Dermis lymphatic vessel endothelial cell (primary cell): ENCODE measurements around the gene RUVBL1. TPM values are rescaled to one million over a fixed set of nuclear protein-coding genes. Genes with fewer than 3 reads are reported as not detected.

Source experiments
- total RNA-seq: library from RNA; depleted of rRNA; stranded (reverse); fragments of >200 nt; gene quantifications from 2 replicates; pipeline ENCODE4 v1.2.1, GENCODE V29; 2014

RUVBL1 gene
- total RNA-seq: 48.9 and 58.2 TPM in 2 replicates

DNA sequence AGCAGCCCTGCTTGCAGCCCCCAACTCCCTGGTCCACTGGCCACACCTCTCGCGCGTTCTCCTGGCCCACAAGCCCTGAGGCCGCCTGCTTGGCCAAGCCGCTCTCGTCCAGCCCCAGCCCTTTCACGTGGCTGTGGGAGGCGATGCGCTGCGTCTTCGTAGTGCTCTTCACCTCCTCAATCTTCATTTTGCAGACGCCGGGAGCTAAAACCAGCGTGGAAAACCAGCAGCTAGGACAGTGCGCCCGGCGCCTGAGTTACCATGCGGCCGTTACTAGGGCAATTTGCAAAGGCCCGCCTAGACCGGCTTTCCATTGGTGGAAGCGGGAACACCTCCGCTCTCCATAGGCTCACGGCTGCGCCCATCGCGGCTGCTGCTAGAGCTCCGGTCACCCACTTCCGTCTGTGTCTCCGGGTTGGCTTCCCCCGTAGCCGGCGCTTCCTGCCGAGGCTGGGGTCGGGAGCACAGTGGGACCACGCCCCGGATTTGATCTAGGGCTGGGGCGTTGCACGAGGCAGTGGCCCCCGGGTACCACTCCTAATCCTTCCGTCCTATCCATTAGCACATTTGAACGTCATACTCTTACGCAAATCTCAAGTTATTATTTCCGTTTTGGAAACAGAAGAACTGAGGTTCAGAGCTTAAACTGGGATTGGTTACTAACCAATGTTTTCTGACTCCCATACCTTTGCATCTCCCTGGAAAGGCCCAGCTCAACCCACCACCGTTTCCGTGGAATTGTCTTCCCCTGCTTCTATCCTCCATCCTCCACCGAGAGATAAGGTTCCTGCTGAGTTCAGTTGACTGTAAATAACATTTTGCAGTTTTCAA, at the start of gene RUVBL1:
Gene RUVBL1, minus strand, starts transcription at position 275 of the 831 bp plus-strand sequence. Its CDS starts 88 bp downstream, at position 187.

DNA sequence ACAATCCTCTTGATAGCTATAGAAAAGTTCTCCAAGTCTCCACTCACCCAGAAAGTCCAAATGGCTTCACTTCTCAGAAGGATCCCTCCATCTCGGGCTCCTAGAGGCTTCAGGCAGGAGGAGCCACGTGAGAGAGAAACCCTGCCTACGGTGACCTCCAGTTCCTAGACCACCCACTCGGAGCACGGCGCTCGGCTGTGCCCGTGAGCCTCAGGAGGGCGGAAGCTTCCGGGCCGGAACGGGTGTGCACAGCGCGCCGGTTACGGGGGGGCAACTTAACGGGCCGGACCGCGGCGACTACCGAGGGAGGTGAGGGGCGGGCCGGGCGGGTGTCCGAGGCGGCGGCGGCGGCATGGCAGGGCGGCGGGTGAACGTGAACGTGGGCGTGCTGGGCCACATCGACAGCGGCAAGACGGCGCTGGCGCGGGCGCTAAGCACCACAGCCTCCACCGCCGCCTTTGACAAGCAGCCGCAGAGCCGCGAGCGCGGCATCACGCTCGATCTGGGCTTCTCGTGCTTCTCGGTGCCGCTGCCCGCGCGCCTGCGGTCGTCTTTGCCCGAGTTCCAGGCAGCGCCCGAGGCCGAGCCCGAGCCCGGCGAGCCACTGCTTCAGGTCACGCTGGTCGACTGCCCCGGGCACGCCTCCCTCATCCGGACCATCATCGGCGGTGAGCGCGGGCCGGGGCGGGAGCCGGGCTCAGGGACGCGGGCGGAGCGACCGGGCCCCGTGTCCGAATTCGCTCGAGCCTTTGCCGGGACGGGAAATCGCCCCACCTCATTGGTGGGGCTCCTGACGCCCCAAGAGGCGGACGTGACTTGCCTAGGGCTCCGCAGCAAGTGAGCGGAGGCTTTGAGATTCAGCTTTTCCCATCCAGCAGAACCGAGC, 29.8 kb upstream of the RUVBL1 start, which contains the start of gene EEFSEC:
Gene EEFSEC, plus strand, starts transcription at position 326 of the 886 bp plus-strand sequence. Its CDS starts 27 bp downstream, at position 353.

DNA sequence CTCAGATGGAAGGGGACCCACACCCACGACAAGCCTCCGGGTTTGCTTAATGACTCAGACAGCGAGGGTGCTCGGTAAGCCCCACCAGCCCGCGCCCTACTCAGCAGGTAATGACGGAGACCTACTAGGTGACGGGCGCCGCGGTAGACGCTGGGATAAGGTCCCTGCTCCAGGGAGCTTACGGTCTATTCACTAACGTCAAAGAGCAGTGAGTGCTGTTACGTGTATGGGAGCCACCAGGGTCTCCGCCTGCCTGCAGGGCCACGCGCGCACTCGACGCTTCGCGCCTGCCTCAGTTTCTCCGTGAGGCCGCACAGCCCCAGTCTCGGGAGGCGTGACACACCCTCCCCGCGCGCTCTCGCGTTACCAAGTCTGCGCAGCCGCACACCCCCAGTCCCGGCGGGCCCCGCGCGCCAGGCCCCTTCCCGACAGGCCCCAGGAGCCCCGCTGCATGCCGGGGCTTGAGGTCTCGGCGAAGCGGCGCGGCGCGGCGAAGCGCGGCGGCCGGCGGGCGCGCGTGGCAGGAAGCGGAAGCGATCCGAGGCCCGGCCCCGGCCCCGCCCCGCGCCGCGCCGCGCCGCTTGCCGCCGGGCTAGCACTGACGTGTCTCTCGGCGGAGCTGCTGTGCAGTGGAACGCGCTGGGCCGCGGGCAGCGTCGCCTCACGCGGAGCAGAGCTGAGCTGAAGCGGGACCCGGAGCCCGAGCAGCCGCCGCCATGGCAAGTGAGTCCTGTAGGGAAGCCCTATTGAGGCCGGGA, 71.6 kb downstream of the RUVBL1 start, which contains the start of gene SEC61A1:
Gene SEC61A1, plus strand, starts transcription at position 601 of the 758 bp plus-strand sequence. Its CDS starts 116 bp downstream, at position 717.

Other genes with a start within 250 kb of the RUVBL1 start
- gene KBTBD12, start 208.6 kb downstream of the RUVBL1 start, total RNA-seq: not detected in 2 replicates
- gene SEC61A1, start 71.4 kb downstream of the RUVBL1 start, total RNA-seq: 196 and 222 TPM in 2 replicates
- gene EEFSEC, start 29.7 kb upstream of the RUVBL1 start, total RNA-seq: 2.1 and 2.3 TPM in 2 replicates